Prostate gland (tissue), 2 donors: Measurements from ENCODE around the gene GSTM1. TPM values are rescaled to one million over a fixed set of nuclear protein-coding genes. Genes with fewer than 3 reads are reported as not detected.
A peak's percentile ranks its signal among the peaks of the same experiment; 100 is the strongest.

Experiments
- DNase-seq: peaks from one replicate; pipeline ENCODE4 v3.0.0-alpha.2; 2019; ENCODE audit warnings: low spot score
- H3K27ac ChIP-seq, 2 donors: fragments of 200-600 bp; sonication (generic); 2 replicates each; pipeline ENCODE4 v1.5.1; 2017 to 2019
- H3K27me3 ChIP-seq: fragments of 200-600 bp; sonication (generic); replicated peaks from 2 replicates; pipeline ENCODE4 v1.5.1; 2019; ENCODE audit not compliant: insufficient read depth
- H3K36me3 ChIP-seq, 2 donors: fragments of 200-600 bp; sonication (generic); 1 replicate in 1 of 2; 2 replicates in 1 of 2; pipeline versions ENCODE4 v1.5.1 to v1.8.1; 2017 to 2019
- H3K4me1 ChIP-seq: fragments of 200-600 bp; sonication (generic); replicated peaks from 2 replicates; pipeline ENCODE4 v1.5.1; 2019
- H3K4me3 ChIP-seq, 2 donors: fragments of 200-600 bp; sonication (generic); 2 replicates each; pipeline ENCODE4 v1.5.1; 2017 to 2019
- H3K9me3 ChIP-seq: fragments of 200-600 bp; sonication (generic); 2 replicates; pipeline ENCODE4 v1.5.1; 2017
- CTCF ChIP-seq, 4 experiments: fragments of 200-600 bp in 2 of 4; fragments of 450-650 bp in 2 of 4; sonication (generic) in 2 of 4; IDR thresholded peaks; 1 replicate in 3 of 4; 2 replicates in 1 of 4; pipeline ENCODE4 v1.5.1; 2016 to 2019; ENCODE audit warnings: antibody characterized with exemption in 4 of 4, mild to moderate bottlenecking in 2 of 4, moderate library complexity in 2 of 4
- POLR2A ChIP-seq: fragments of 450-650 bp; IDR thresholded peaks from one replicate; pipeline ENCODE4 v1.6.1; 2016; ENCODE audit warnings: antibody characterized with exemption, mild to moderate bottlenecking
- POLR2AphosphoS5 ChIP-seq: sonication (generic); formaldehyde crosslinking; IDR thresholded peaks from one replicate; pipeline ENCODE4 v1.6.1; 2017; ENCODE audit warnings: antibody characterized with exemption
- WGBS: methylation state at CpG from one replicate; pipeline ENCODE4 v1.1.5; 2018; 5-methylcytosine and 5-hydroxymethylcytosine counted together
- intact Hi-C: fragments of 100-400 bp; cut with DNase I; formaldehyde crosslinking; loops from one replicate; pipeline ENCODE4 v1.14.2; 2022
- total RNA-seq, 2 donors: library from RNA; depleted of rRNA; stranded (reverse); fragments of >200 nt; gene quantifications; one replicate each; pipeline ENCODE4 v1.1.0, GENCODE V29; 2016

GSTM1 gene
- total RNA-seq, 2 donors from 2014 or later, result not detected

GRCh38 chr1:109661391-109661790, 26.2 kb upstream of the GSTM1 start:
- TF ChIP-seq POLR2AphosphoS5, result no peak
- TF ChIP-seq POLR2A, result no peak
- TF ChIP-seq CTCF (IDR thresholded peaks at IDR 0.05), result no peak
- no peak overlapping the region for H3K4me3 ChIP-seq
- no peak for DNase-seq
- H3K9me3 ChIP-seq, result no peaks in the 10 kb centered on the region
- H3K27me3 ChIP-seq, result no peaks in the 10 kb centered on the region
- no peak overlapping the region for H3K27ac ChIP-seq
- peaks cover 0 to 4% of the 10 kb centered on the region in 2 donors for H3K36me3 ChIP-seq
- no peaks in the 10 kb centered on the region for H3K4me1 ChIP-seq
- intact Hi-C loops, result no loop called here
- 77% methylated on average over 2 of the region's 2 CpGs for WGBS

- H3K36me3 ChIP-seq, result peaks cover 0 to 4% of the 10 kb centered on the region in 2 donors
- intact Hi-C loops, result loop anchor here (5.0 kb wide), 1 partner anchor 108 kb away; no protein-coding TSS in a partner anchor
- H3K4me1 ChIP-seq, result no peaks in the 10 kb centered on the region
- H3K4me3 ChIP-seq, result no peak overlapping the region
- H3K27ac ChIP-seq, result no peak overlapping the region
- DNase-seq, result no peak
- 27% methylated on average over 1 of the region's 1 CpG for WGBS
- no peak for TF ChIP-seq CTCF (IDR thresholded peaks at IDR 0.05)
- TF ChIP-seq POLR2AphosphoS5, result no peak
- TF ChIP-seq POLR2A, result no peak
- no peaks in the 10 kb centered on the region for H3K9me3 ChIP-seq
- no peaks in the 10 kb centered on the region for H3K27me3 ChIP-seq
Measured at GRCh38 chr1:109664671-109665070, 22.9 kb upstream of the GSTM1 start.

GRCh38 chr1:109667452-109668122, 20.0 kb upstream of the GSTM1 start, which contains the start of gene GSTM2:
Gene GSTM2 (plus strand): TSS chr1:109668057. CDS start chr1:109668116, 59 bp downstream.
- TF ChIP-seq POLR2A (peak; percentile 25), POLR2AphosphoS5 (peak; percentile 72), CTCF (IDR thresholded peaks at IDR 0.05) (no peak)
- 7% methylated on average over 22 of the region's 22 CpGs for WGBS
- Histone ChIP-seq H3K4me3 (peak within 1 kb of the TSS; percentile 45 to 47), H3K4me1 (no peaks in the 10 kb centered on the region), H3K36me3 (no peaks in the 10 kb centered on the region), H3K27me3 (no peaks in the 10 kb centered on the region), H3K27ac (peak within 1 kb of the TSS; percentile 6 to 43), H3K9me3 (no peaks in the 10 kb centered on the region)
- DNase-seq, result peak; percentile 86
- intact Hi-C loops, result loop anchor here (2.0 to 5.0 kb wide), 2 partner anchors 71 to 105 kb away; no protein-coding TSS in a partner anchor

- Histone ChIP-seq H3K9me3 (no peaks in the 10 kb centered on the region), H3K4me1 (no peaks in the 10 kb centered on the region), H3K27ac (peak overlapping the region; percentile 6 to 43), H3K4me3 (peak overlapping the region; percentile 45 to 47), H3K36me3 (no peaks in the 10 kb centered on the region), H3K27me3 (no peaks in the 10 kb centered on the region)
- intact Hi-C loops, result loop anchor here (2.0 to 5.0 kb wide), 2 partner anchors 71 to 104 kb away; no protein-coding TSS in a partner anchor
- 5% methylated on average over 25 of the region's 26 CpGs for WGBS
- no peak for DNase-seq
- TF ChIP-seq CTCF (IDR thresholded peaks at IDR 0.05), result no peak
- TF ChIP-seq POLR2AphosphoS5, result no peak
- no peak for TF ChIP-seq POLR2A
Measured at GRCh38 chr1:109668123-109668775, 19.4 kb upstream of the GSTM1 start.
